NCI-H1105 treated with DMSO at 0.1 percent for 48 hours (cell line): ENCODE data around the gene TMTC1.
"Not testable (repeated sequence)": the region's sequence is repeated elsewhere in the genome, so short reads cannot be mapped to it uniquely, and the experiment has no call there.

Experiments
- DNase-seq: peaks from one replicate; lab custom pipeline; 2025; lab: John Stamatoyannopoulos, UW

Gene TMTC1

DNA sequence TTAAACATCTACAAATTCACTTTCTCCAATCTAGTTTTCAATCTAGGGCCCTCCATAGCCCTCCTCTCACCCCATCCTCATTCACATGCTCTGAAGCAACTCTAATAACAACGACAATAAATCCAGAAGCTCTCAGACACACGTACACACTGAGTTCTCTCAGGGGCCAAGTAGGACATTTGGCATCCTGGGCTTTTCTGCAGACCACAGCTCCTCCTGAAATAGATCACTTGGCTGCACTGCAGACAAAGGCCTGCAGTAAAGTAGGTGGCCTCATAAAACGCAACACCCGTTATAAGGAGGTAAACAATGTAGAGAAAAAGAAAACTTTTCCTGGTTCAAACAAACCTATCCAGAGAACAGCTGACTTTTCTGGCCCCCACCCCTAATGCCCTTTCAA lies 111.2 kb downstream of the TMTC1 start:
- no peak for DNase-seq

DNA sequence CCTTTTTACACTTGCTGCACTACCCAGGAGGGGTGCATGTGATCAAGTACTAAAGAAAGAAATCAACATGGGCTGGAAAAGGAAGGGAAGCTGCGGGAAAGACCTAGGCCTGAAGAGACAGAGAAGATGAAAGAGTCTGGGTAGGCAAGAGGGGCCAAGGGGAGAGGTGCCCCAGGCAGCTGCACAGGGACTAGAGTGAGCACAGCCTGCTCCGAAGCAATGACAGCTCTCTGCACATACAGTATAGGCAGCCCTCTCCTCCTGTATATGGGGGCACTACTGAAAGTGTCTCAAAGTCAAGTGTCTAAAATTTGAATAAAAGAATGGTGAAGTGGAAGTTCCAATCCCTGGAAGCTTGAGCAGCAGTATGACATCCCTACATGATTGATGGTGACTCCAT lies 112.0 kb downstream of the TMTC1 start:
- no peak for DNase-seq

DNA sequence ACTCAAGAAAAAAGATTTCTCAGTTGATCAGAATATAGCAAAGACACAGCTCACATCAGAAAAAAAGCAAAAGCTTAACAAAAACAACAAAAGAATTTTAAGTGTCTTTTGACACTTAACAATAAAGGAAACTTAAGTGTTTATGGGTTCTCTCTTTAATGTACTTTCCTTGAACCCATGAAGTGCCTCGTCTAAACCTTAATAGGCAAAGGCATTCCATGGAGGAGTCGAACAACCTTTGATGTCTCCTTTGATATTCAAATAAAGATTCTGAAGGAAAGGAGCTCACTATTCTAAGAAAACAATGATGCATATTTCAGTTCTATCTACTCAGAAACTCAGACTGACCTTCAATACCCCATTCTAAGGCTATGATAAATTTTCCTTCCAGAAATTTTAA lies 116.7 kb downstream of the TMTC1 start:
- DNase-seq = no peak

DNA sequence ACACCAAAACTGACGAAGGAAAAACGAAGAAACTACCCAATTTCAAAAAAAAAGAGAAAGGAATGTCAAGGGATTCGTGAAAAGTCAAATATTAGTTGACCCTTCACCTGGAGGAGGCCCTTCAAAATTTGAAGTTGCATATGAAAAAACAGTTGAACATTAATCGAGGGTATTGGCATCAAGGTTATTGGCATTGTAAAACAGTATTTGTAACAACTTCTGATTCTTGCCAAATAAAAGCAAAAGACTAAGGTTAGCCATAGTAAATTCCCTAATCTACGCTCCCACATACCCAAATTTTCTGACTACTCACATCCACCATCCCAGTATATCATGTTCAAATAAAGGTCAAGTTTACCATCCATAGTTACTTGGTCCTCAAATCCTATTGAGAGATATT lies 118.6 kb downstream of the TMTC1 start:
- DNase-seq = no peak

DNA sequence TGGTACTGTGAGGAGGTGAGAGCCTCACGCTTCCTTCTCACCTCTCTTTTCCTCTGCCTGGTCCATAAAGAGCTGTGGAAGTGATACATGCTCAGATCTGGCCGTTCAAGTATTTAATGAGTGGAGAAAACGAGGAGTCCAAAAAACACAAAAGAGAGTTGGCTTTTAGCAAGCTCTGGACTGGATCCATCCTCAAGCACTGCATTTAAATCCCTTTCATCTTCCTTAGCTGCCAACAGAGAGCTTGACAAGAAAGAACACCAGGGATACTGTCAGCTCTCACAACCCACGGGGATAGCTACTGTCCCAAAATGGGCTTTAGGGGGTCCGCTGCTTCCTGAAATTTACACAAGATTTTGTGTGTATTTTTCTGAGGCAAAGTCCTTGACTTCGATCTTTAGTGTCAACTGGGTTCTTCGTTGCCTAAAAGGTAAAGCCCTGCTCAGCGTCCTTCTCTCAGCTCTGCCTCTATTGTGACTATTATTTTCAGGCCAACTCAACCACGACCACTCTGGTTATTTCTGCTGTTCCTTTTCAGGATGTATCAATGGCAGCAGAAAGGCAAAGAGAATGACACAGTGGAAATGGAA lies 120.9 kb downstream of the TMTC1 start:
- DNase-seq = no peak

DNA sequence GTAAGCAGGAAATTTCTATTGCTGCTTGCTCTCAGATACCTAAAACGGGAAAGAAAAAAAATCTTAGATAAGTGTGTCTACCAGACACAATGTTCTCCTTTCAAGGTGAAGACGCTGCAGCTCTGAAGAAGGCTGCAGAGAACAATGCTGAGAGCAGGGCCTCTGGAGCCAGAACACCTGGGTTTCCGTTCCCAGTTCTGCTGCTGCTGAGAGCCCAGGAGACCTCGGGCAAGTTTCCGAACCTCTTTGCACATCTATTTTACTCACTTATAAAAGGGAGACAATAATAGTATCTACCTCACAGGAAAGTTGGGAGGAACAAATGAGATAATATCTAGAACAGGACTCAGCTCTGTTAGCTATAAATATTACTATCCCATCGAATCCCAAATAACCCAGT lies 122.9 kb downstream of the TMTC1 start:
- DNase-seq = no peak

DNA sequence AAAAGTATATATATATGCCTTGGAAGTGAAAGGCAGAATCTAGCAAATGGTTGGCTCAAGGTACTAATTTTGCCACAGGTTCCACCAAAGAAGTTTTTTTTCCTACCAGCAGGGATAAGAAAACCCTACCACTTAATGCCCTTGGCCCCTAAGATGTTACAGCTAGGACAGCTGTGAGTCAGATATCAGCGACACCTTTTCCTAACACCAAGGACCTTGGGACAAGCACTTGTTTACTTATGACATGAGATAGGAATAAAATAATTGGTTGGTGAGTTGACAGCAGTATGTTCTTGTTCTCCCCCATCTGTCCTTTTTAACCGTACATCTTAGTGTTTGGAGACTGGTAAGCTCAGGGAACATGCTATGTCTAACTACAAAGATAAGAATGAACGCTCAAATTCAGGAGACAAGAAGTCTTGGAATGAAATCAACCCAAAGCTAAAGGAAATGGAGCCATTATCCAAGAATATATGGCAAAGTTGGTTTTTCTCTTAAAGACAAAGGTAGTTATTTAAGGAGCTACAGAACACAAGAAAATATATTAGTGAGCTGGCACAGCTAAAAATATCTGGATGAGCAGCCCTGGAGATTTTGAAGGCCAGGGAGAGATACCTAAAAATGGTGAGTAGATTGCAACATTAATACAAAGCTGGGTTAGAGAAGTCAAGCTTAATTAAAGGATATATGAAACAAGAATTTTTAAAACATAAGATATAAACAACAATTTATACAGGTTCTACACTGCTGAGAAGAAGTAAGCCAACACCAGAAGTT lies 126.8 kb downstream of the TMTC1 start:
- DNase-seq = no peak

DNA sequence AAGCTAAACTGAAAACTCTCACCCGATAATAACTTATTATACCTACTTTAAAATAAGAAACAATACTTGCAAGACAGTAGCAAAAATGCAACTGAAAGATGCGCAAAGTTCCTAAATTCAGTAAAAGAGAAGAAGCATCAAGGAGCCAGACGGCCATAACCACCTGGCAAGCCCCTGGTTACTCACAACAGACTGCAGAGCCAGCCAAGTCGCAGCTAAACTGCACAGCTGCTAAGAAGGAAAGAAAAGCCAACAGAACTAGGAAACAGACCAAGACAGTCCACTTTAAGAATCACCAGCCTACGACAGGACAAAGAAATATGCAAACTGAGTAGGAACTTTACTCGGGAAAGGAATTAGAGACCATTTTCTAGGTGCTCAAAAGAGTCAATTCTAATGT lies 127.9 kb downstream of the TMTC1 start:
- no peak for DNase-seq

DNA sequence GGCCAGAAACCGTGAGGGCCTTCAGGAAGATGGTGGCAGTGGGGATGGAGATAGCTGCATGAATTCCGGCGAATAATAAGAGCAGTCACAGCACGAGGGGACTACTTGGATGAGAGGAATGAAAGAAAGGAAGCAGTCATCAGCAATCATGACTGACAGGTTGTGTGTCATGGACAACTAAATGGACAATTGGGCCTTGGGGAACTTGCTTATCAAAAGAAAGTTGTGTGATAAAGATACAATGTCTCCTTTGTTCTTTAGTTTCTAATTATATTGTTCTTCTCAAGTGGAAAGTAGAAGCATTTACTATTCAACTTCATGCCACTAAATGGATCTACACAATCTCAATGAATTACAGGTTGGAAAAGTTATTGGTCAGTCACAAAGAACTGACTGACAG lies 130.5 kb downstream of the TMTC1 start:
- DNase-seq = no peak

DNA sequence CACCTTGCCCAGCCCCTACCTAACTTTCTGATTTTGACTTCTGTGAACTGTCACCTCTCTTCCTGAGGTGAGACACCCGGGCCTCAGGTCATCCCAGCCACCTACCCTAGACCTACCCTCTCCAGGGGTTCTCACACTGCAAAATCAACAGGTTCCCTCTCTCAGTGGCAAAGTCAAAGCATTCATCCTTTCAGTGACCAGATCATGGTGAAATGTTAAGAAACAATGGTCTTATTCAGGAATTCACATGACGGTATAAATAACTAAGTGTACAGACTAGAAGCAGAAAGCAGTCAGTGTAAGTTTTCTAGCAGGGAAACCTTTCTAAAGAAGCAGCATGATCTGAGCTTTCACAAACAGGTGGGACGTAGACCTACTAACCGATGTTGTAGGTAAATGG lies 133.4 kb downstream of the TMTC1 start:
- DNase-seq = no peak

DNA sequence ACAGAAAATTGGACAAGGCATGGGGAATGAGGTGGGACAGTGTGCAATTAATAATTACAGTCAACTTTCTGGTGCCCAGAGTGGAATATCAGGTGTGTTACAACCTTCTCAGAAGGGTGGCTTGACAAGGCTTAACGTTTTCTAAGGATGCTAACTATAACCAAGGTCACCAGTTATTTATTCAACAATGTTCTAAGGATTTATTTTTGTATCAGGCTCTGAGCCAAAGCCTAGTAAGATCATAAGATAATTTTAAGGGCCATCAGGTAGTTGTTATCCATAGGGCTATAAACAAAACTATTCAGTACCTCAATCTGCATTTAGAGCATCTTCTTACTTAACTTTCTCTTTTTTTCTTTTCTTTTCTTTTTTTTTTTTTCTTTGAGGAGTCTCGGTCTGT lies 134.0 kb downstream of the TMTC1 start:
- no peak for DNase-seq

DNA sequence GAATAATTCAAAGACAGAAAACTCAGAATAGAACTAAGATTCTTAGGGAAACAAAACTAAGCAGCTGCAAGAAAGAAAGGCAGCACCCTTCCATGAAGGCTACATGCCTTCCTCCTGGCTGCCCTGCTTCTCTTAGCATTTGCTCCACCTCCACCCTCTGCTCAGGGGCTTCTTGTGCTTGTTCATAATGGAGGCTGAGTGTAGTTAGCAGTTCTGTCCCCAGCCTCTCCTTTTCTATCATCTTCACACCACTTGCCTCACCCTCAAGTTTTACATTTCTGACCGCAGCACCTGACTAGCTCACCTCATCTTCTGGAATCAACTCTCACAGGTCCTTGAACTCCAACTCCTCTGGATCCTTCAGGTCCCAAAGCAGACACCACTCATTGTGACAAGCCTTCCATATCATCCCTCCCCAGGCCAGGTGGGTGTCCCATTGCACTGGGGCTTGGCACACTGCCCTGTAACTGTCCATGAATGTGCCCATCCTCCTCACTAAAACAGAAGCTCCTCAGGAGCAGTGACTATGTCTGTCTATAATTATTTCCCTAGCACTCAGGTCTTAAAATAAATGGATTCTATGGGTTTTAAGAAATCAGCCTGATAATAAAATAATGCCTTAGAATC lies 139.1 kb downstream of the TMTC1 start:
- DNase-seq = no peak

DNA sequence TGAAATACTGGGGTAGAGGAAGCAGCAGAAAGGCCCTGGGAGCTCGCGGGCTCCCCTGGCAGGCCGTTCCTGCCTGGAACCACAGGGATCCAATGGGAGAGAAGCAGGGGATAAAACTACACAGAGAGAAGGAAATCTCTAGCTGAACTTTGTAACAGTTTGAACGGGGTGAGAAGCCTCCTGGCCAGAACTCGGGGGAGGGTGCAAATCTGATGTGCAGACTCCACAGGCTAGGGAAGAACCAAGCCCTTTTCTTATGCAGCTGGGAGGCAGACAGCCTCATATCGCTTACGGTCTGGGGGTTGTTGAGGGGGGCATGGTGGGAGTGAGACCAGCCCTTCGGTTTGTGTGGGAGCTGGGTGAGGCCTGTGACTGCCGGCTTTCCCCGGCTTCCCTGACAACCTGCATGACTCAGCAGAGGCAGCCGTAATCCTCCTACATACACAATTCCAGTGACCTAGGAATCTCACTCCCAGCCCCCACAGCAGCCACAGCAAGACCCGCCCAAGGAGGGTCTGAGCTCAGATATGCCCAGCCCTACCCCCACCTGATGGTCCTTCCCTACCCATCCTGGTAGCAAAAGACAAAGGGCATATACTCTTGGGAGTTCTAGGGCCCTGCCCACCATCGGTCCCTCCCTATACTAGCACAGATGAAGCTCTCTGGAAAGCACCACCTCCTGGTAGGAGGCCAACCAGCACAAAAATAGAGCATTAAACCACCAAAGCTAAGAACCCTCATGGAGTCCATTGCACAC lies 143.0 kb downstream of the TMTC1 start:
- DNase-seq = no peak

DNA sequence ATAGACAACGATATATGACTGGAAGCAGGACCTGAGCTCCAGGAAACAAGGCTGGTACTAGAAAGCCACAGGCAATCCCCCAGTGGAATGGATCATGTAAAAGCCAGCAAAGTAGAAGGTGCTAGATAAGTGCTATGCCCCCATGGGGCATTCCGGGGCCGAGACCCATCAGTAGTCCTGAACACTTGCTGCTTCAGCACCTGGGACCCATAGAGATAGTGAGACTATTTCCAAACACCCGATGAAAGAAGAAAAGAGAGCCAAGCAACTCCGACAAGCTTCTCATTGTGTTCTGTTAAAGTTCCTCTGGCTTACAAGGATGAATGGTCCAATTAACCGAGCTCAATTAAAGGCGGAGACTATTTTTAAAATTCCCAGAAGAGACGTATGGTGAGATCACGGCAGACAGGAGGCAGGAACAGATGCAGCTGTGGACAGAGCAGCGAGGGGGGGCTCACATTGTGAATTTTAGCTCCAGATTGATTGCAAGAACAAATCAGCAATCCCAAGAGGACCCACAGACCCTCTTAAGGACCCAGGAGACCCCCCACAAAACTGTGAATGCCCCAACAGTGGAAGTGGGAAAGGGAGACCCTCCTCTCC lies 143.7 kb downstream of the TMTC1 start:
- DNase-seq = no peak

DNA sequence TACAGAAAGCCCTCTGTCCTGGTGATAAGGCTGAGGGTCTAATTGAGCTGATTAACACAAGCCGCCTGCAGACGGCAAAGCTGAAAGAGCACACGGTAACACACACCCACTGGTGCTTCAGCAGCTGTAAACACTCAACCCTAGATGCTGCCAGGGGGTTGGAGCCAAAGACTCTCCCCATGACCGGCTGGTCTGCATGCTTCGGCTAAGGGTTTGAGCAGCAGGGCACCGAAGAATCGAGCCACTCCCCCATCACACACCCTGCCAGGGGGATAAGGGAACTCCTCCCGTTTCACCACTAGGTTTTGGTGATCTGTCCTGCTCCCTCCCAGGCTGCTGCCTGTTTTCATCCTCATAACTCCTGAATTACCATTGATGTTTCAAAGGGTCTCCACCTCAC lies 145.2 kb downstream of the TMTC1 start:
- DNase-seq = no peak

DNA sequence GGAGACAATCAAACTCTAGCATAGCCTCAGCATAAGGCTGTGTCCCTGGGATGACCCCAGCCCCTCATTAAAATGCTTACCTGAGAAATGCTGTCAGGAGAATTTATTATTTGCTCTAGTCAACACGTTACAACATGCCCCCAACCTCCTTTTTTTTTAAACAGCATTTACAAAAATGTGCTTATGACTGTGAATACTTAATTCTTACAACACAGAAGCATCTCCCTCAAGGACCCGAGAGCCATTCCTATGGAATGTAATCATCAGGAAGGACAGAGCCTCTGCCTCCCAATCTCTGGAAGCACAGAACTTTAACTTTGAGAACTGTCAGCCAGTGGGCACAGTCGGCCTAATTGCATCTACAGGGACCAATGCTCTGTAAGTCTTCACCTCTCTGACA lies 149.7 kb downstream of the TMTC1 start:
- no peak for DNase-seq

DNA sequence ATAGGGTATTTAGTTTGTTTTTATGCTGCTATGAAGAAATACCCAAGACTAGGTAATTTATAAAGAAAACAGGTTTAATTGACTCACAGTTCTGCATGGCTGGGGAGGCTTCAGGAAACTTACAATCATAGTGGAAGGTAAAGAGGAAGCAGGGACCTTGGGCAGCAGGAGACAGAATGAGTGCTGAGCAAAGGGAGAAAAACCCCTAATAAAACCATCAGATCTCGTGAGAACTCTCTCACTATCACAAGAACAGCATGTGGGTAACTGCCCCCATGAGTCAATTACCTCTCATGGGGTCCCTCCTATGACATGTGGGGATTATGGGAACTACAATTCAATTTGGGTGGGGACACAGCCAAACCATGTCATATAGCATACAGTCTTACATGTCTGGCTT lies 153.6 kb downstream of the TMTC1 start:
- DNase-seq = not testable (repeated sequence)

DNA sequence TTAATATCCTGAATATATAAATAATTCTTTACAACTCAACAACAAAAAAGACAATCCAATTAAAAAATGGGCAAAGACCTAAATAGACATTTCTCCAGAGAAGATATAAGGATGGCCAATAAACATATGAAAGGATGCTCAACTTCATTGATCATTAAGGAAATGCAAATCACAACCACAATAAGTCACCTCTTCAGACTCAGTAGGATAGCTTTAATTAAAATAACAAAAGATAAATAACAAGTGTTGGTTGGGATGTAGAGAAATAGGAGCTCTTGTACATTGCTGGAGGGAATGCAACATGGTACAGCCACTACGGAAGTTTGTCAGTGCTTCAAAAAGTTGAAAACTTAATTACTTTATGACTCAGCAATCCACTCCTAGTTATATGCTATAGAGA lies 156.5 kb downstream of the TMTC1 start:
- no peak for DNase-seq

DNA sequence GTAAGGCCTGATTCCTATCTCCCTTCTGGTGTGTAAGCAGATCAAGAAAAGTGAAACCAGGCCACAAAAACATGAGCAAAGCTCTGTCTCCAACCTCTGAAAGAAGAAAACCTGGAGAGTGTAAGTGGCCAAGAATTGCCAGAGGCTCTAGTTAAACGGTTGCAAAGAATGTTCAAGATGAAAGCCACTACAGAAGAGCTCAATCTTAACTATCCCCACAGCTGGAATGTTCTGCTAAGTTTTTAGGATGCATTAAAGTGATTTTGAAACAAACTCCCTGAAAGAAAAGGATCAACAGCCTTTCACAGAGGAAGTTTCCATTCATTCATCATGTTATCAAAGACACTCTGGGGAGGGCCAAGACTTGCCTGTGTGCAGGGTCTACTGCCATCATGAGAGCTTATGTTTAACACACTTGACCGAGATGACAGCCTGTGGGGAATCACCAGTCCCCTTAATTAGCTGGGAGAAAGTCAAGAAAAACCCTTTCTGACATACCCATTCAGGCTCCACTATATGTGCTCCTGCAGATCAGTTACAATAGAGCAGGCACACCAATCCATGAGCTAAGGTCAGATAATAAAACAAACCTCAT lies 158.3 kb downstream of the TMTC1 start:
- no peak for DNase-seq

DNA sequence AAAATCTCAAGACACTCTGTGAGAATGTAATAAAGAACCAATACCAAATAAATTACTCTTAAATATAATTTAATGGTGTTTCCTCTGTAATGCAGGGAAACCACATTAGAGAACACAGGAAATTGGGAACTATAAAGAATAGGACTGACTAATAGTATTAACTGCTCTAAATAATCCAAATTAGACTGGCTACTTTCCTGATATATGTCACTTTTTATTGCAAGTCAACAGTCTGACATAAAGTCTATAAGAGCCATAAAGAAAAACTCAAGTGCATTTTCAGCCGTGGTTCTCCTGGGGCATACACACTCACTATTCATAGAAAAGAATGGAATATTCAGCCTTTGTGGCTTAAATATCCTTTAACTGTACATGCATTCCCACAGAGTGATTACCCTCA lies 161.5 kb downstream of the TMTC1 start:
- no peak for DNase-seq

DNA sequence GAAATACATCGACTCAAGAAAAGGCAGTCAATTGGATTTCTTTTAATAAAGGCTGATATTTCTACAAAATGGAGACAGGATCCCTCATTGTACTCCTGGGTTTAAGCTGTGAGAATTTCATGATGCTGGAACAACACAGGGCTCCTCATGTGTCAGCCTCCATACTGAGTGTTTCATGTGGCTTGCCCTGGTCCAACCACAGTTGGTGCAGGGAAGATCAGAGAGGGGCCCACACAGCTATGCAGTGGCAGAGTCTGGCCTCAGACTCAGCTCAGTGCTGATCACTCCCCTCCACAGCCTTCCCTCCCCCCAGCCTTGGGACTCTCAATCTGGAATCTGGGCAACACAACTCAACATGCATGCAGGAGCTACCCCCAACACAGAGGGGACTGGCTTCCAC lies 163.7 kb downstream of the TMTC1 start:
- DNase-seq = no peak

DNA sequence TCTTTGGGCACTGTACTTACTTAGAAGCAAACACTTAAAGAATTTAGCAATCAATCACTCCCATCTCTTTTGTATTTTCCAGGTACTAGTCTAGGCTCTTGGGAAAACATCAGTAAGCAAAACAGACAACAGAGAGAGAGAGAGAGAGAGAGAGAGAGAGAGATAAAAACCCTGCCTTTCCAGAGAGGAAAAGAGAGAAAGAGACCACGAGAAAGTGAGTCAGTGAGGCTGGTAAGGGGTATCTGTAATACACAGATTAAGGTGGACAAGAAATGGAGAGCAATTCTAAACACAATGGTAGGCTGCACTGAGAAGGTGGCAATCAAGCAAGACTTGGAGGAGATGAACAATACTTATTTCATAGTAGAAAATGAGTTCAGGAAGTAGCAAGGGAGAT lies 166.3 kb downstream of the TMTC1 start:
- no peak for DNase-seq
